OCI-LY1 (cell line): Measurements from ENCODE around the gene FAM156A.
"Not testable (repeated sequence)": the region's sequence is repeated elsewhere in the genome, so short reads cannot be mapped to it uniquely, and the experiment has no call there.

Source experiments
- CTCF ChIP-seq: fragments of 200-600 bp; sonication (generic), shearing (Covaris generic); IDR thresholded peaks from 2 replicates; pipeline ENCODE4 v1.5.1; 2017; ENCODE audit warnings: mild to moderate bottlenecking, antibody characterized with exemption, low read length, moderate library complexity, mixed read lengths
- EZH2 ChIP-seq: fragments of 200-600 bp; sonication (generic), shearing (Covaris generic); IDR thresholded peaks from 2 replicates; pipeline ENCODE4 v1.8.0; 2017; ENCODE audit warnings: borderline replicate concordance, mixed run types, mild to moderate bottlenecking, antibody characterized with exemption, low read length, moderate library complexity, mixed read lengths

DNA sequence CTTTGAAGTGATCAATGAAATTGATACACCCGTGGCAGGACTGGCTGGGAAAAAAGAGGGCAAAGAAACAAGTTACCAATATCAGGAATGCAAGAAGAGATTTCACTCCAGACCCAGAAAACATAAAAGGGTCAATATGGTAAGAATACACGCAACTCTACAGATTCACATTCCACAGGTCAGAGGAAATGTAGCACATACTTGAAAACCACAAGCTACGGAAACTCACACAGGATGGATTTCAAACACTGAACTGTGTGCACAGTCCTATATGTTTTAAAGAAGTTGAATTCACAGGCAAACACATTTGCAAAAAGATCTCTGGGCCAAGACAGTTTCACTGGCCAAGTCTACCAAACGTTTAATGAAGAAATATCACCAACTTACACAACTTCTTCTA lies 9.0 kb downstream of the FAM156A start:
- TF ChIP-seq CTCF, EZH2: not testable (repeated sequence)
